Measurements from ENCODE around the gene CMIP. TPM values are rescaled to one million over a fixed set of nuclear protein-coding genes. Genes with fewer than 3 reads are reported as not detected.

The CMIP gene
- polyA plus RNA-seq, 1 donor from 2014 or later = 15.1 TPM

DNA sequence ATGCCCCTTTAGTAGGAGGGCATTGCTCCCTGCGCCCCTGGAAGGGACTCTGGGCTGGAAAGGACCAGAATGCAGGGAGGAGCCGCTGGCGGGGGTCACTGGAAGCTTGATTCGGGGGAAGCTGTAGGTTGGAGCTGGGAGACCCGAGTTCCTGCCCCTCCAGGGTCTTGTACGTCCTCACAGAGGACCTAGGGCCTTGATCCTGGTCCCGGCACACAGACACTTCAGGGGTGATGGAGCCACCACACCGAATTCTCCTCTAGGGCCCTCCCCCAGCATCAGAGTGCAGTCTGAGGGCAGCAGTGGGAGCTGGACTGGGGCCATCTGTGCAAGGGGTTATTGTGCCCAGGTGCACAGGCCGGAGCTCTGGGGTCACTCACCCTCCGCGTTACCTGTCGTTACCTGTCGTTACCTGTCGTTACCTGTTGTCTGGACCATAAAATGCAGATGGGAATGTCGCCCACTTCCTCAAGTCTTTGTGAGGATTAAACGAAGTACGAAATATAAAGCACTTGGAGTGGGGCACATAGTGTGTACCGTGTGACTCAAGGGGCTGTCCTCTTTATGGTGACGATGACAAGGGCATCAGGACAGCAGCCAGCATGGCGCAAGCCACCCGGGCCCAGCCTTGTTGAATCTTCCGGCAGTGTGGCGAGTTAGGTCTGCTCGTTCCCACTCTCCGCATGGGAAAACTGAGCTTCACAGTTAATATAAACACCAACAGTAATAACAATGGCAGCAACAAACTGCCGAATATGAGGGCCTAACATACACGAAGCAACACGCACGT is 48.6 kb downstream of the CMIP start (continued):
- TF ChIP-seq, protein P1, sequence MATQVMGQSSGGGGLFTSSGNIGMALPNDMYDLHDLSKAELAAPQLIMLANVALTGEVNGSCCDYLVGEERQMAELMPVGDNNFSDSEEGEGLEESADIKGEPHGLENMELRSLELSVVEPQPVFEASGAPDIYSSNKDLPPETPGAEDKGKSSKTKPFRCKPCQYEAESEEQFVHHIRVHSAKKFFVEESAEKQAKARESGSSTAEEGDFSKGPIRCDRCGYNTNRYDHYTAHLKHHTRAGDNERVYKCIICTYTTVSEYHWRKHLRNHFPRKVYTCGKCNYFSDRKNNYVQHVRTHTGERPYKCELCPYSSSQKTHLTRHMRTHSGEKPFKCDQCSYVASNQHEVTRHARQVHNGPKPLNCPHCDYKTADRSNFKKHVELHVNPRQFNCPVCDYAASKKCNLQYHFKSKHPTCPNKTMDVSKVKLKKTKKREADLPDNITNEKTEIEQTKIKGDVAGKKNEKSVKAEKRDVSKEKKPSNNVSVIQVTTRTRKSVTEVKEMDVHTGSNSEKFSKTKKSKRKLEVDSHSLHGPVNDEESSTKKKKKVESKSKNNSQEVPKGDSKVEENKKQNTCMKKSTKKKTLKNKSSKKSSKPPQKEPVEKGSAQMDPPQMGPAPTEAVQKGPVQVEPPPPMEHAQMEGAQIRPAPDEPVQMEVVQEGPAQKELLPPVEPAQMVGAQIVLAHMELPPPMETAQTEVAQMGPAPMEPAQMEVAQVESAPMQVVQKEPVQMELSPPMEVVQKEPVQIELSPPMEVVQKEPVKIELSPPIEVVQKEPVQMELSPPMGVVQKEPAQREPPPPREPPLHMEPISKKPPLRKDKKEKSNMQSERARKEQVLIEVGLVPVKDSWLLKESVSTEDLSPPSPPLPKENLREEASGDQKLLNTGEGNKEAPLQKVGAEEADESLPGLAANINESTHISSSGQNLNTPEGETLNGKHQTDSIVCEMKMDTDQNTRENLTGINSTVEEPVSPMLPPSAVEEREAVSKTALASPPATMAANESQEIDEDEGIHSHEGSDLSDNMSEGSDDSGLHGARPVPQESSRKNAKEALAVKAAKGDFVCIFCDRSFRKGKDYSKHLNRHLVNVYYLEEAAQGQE (IDR thresholded peaks at IDR 0.05; ENCODE audit: borderline replicate concordance) = no peak

DNA sequence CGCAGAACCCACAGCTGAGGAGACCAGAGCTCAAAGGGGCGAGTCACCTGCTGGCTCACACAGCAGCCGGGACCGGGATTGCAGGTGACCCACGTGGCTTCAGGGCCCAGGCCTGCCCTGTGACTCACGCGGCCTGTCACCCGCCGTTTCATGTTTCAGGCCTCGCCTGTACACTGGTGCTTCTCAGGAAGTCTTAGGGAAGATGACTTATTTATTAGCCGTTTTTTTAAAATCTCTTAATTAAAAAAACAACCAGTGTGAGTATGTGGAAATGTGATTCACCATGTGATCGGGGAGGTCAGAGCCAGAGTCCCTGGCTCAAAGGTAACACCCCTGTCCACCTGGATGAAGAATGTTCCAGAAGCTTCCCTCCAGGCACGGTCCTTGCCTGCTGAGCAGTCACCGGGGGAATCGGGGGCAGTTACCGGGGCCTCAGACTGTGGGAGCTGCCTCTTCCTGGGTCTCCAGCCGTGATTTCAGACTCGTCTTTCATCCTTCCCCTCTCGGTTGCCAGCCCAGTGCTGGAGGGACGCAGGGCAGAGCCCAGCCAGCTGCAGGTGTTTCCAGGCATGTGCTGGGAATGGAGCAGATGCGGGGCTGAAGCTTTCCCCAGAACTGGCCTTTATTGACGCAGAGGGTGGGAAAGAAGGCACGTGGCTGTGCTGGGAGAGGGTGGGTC is 49.3 kb downstream of the CMIP start:
- no peak overlapping the region for H3K27ac ChIP-seq (ENCODE audit: low read length)
- H3K4me2 ChIP-seq (ENCODE audit: low read length) = no peak overlapping the region
- no peak overlapping the region for H3K4me3 ChIP-seq (ENCODE audit: low read length)
- no peaks in the 10 kb centered on the region for H3K9me3 ChIP-seq (ENCODE audit: low read length)
- H4K20me1 ChIP-seq (ENCODE audit: insufficient read depth) = peaks cover 14% of the 10 kb centered on the region
- H3K79me2 ChIP-seq (replicated peaks; ENCODE audit: insufficient read depth, low read length) = peaks cover 34% of the 10 kb centered on the region
- no peaks in the 10 kb centered on the region for H3K9me2 ChIP-seq (ENCODE audit: insufficient read depth, low read length)
- H3K36me3 ChIP-seq (ENCODE audit: insufficient read depth, low read length) = no peaks in the 10 kb centered on the region
- no peaks in the 10 kb centered on the region for H3F3A ChIP-seq (ENCODE audit: insufficient read depth, low read length, poor library complexity, severe bottlenecking)
- TF ChIP-seq SMC3 (conservative IDR thresholded peaks at IDR 0.05; ENCODE audit: poor library complexity) (no peak), EP300 (conservative IDR thresholded peaks at IDR 0.05; ENCODE audit: poor library complexity, severe bottlenecking) (no peak), MXI1 (conservative IDR thresholded peaks at IDR 0.05; ENCODE audit: poor library complexity, severe bottlenecking) (no peak), EZH2 (IDR thresholded peaks at IDR 0.05; ENCODE audit: borderline replicate concordance, insufficient read depth, low read length, poor library complexity, severe bottlenecking) (no peak), POLR2AphosphoS5 (IDR thresholded peaks at IDR 0.05) (no peak), RAD21 (conservative IDR thresholded peaks at IDR 0.05) (no peak), TAF1 (IDR thresholded peaks at IDR 0.05; ENCODE audit: low read depth) (no peak)
- TF ChIP-seq, protein P2, sequence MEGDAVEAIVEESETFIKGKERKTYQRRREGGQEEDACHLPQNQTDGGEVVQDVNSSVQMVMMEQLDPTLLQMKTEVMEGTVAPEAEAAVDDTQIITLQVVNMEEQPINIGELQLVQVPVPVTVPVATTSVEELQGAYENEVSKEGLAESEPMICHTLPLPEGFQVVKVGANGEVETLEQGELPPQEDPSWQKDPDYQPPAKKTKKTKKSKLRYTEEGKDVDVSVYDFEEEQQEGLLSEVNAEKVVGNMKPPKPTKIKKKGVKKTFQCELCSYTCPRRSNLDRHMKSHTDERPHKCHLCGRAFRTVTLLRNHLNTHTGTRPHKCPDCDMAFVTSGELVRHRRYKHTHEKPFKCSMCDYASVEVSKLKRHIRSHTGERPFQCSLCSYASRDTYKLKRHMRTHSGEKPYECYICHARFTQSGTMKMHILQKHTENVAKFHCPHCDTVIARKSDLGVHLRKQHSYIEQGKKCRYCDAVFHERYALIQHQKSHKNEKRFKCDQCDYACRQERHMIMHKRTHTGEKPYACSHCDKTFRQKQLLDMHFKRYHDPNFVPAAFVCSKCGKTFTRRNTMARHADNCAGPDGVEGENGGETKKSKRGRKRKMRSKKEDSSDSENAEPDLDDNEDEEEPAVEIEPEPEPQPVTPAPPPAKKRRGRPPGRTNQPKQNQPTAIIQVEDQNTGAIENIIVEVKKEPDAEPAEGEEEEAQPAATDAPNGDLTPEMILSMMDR (IDR thresholded peaks at IDR 0.05; ENCODE audit: poor library complexity, severe bottlenecking) = no peak
- TF ChIP-seq, protein P1 (IDR thresholded peaks at IDR 0.05; ENCODE audit: borderline replicate concordance) = no peak
- H3K27me3 ChIP-seq (ENCODE audit: insufficient read depth, low read depth, low read length) = no peaks in the 10 kb centered on the region
- H3K9ac ChIP-seq (ENCODE audit: low read length) = no peak overlapping the region
- no peak overlapping the region for H2AFZ ChIP-seq (ENCODE audit: low read depth, low read length)
